NCI-H524 treated with DMSO at 0.1 percent for 48 hours (cell line): ENCODE measurements around the gene PLCD1.
"Not testable (repeated sequence)": the region's sequence is repeated elsewhere in the genome, so short reads cannot be mapped to it uniquely, and the experiment has no call there.

Experiments used
- DNase-seq: peaks from one replicate; lab custom pipeline; 2025; lab: John Stamatoyannopoulos, UW

PLCD1 gene

GRCh38 chr3:38029400-38030125 is at the start of gene PLCD1:
PLCD1 (minus strand) TSS chr3:38029642; CDS start chr3:38029539, 103 bp downstream.
- no peak for DNase-seq

- DNase-seq, result not testable (repeated sequence)
These were observed 47.6 kb upstream of the PLCD1 start for GRCh38 chr3:38077073-38077472.

GRCh38 chr3:38070013-38070412 is 40.6 kb upstream of the PLCD1 start:
- no peak for DNase-seq

- DNase-seq, result no peak
These were observed 38.2 kb upstream of the PLCD1 start for GRCh38 chr3:38067508-38068233.

GRCh38 chr3:38064453-38064852 is 35.0 kb upstream of the PLCD1 start:
- DNase-seq, result not testable (repeated sequence)

- DNase-seq, result no peak
These were observed 33.4 kb upstream of the PLCD1 start for GRCh38 chr3:38062809-38063208.

GRCh38 chr3:38059591-38059990 is 30.1 kb upstream of the PLCD1 start:
- peak; percentile 28 for DNase-seq

GRCh38 chr3:38059148-38059547 is 29.7 kb upstream of the PLCD1 start:
- no peak for DNase-seq

- no peak for DNase-seq
These were observed 25.1 kb upstream of the PLCD1 start for GRCh38 chr3:38054499-38055001.

- peak; percentile 28 for DNase-seq
These were observed 24.5 kb upstream of the PLCD1 start for GRCh38 chr3:38053813-38054498.

GRCh38 chr3:38053286-38053685 is 23.8 kb upstream of the PLCD1 start:
- not testable (repeated sequence) for DNase-seq

GRCh38 chr3:38051131-38051530 is 21.7 kb upstream of the PLCD1 start:
- DNase-seq, result no peak

- no peak for DNase-seq
These were observed 20.1 kb upstream of the PLCD1 start for GRCh38 chr3:38049358-38050126.

GRCh38 chr3:38047896-38048295 is 18.5 kb upstream of the PLCD1 start:
- DNase-seq, result no peak

- DNase-seq, result no peak
These were observed 17.4 kb upstream of the PLCD1 start for GRCh38 chr3:38046821-38047220.

- DNase-seq, result no peak
These were observed 16.6 kb upstream of the PLCD1 start for GRCh38 chr3:38046027-38046426.

- DNase-seq, result no peak
These were observed 14.0 kb upstream of the PLCD1 start for GRCh38 chr3:38043486-38043885.

GRCh38 chr3:38040401-38040800 is 11.0 kb upstream of the PLCD1 start:
- no peak for DNase-seq

- no peak for DNase-seq
These were observed 10.4 kb upstream of the PLCD1 start for GRCh38 chr3:38039899-38040261.

GRCh38 chr3:38039101-38039898 is 9.9 kb upstream of the PLCD1 start, which contains the start of gene DLEC1:
DLEC1 (plus strand) TSS chr3:38039208; CDS start chr3:38039226, 18 bp downstream.
- peak; percentile 10 for DNase-seq

GRCh38 chr3:38038447-38038911 is 9.0 kb upstream of the PLCD1 start:
- no peak for DNase-seq
